Measurements from ENCODE around the gene LBR. TPM values are rescaled to one million over a fixed set of nuclear protein-coding genes. Genes with fewer than 3 reads are reported as not detected.

The LBR gene
- total RNA-seq, 2 donors from 2014 or later = 49.8 to 72.3 TPM

DNA sequence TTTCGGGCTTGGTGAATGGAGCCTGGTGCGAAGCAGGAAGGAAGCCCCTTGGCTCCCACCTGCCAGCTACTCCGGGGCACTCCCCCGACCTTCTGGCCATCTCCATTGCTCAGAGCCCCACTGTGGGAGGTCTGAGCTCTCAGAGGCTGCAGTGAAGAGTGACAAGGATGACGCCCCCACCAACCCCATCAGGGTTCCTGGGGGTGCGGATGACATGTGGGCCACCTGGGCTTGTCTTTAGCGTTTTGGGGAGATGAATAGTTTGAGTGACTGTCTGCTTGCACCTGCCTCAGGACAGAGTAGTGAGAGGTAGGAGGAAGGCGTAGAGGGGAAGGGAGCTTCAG lies 43.2 kb upstream of the LBR start:
- Histone ChIP-seq H3K4me1 (ENCODE audit: control insufficient read depth, insufficient read depth, low read length) (no peaks in the 10 kb centered on the region), H3K9me3 (ENCODE audit: control insufficient read depth, low read length) (no peaks in the 10 kb centered on the region), H3K36me3 (ENCODE audit: control insufficient read depth, insufficient read depth, low read length) (no peaks in the 10 kb centered on the region), H3K9ac (ENCODE audit: extremely low read depth, low read length, poor library complexity, severe bottlenecking) (no peak overlapping the region), H3K27ac (ENCODE audit: low read depth, low read length) (no peak overlapping the region), H3K4me3 (ENCODE audit: low read length) (no peak overlapping the region), H3K27me3 (ENCODE audit: control insufficient read depth, insufficient read depth, low read length, poor library complexity, severe bottlenecking) (no peaks in the 10 kb centered on the region)
- no peak for DNase-seq
- WGBS, 2 experiments (ENCODE audit: insufficient coverage in 1 of 2, insufficient read length in 1 of 2) = 80 to 93% methylated on average over 5 to 8 of the region's 8 CpGs
- H3K4me1 Mint-ChIP-seq = peaks cover 4% of the 10 kb centered on the region
- H3K36me3 Mint-ChIP-seq (ENCODE audit: low read depth) = no peaks in the 10 kb centered on the region
- no peak overlapping the region for H3K27ac Mint-ChIP-seq
- H3K27me3 Mint-ChIP-seq (ENCODE audit: insufficient read depth) = peaks cover 10% of the 10 kb centered on the region
- H3K9me3 Mint-ChIP-seq = no peaks in the 10 kb centered on the region
- H3K4me3 Mint-ChIP-seq = no peak overlapping the region
- TF ChIP-seq, protein P1, sequence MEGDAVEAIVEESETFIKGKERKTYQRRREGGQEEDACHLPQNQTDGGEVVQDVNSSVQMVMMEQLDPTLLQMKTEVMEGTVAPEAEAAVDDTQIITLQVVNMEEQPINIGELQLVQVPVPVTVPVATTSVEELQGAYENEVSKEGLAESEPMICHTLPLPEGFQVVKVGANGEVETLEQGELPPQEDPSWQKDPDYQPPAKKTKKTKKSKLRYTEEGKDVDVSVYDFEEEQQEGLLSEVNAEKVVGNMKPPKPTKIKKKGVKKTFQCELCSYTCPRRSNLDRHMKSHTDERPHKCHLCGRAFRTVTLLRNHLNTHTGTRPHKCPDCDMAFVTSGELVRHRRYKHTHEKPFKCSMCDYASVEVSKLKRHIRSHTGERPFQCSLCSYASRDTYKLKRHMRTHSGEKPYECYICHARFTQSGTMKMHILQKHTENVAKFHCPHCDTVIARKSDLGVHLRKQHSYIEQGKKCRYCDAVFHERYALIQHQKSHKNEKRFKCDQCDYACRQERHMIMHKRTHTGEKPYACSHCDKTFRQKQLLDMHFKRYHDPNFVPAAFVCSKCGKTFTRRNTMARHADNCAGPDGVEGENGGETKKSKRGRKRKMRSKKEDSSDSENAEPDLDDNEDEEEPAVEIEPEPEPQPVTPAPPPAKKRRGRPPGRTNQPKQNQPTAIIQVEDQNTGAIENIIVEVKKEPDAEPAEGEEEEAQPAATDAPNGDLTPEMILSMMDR (conservative IDR thresholded peaks at IDR 0.05) = no peak

DNA sequence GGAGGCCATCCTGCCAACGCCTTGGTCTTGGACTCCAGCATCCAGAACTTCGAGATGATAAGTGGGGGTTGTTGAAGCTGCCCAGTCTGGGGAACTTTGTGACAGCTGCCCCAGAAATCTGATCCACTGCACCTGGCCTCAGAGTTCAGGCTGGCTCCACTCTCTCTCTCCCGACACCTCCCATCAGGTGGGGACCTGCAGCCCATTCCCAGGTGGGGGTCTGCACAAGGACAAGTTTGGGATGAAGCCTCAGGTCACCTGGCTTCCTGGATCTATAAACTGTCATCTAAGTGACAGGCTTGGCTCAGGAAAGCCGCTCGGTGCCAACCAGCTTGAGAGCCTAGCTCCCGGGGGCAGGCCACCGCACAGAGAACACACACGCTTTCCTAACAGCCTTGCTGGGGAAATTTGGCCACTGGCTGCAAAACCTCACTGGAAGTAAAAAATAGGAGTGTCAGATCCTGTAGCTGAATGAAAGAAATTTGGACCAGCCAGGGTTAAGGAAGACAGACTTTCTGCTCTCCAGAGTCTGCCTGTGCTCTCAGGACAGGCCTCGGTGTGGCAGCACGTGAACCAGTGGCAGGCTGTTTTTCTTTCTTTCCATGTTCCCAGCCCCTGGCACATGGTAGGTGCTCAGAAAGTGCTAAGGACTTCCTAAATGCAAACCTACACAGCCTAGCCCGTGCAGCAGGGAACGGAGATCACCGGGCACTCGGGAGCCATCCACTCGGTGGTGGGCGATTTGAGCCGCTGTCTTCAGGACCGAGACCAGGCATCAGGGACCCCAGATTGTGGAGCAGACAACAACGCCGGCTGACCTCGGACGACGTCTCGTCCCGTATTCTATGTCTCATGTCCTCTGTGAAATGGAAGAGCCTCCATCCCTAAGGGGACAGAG lies 42.6 kb upstream of the LBR start:
- peak; percentile 47 for DNase-seq
- peaks cover 5% of the 10 kb centered on the region for H3K4me1 Mint-ChIP-seq
- peaks cover 10% of the 10 kb centered on the region for H3K27me3 Mint-ChIP-seq (ENCODE audit: insufficient read depth)
- H3K27me3 ChIP-seq (ENCODE audit: control insufficient read depth, insufficient read depth, low read length, poor library complexity, severe bottlenecking) = no peaks in the 10 kb centered on the region
- peaks cover 2% of the 10 kb centered on the region for H3K4me1 ChIP-seq (ENCODE audit: control insufficient read depth, insufficient read depth, low read length)
- TF ChIP-seq, protein P1 (conservative IDR thresholded peaks at IDR 0.05) = no peak
- H3K36me3 Mint-ChIP-seq (ENCODE audit: low read depth) = no peaks in the 10 kb centered on the region
- H3K4me3 Mint-ChIP-seq = no peak overlapping the region
- WGBS, 2 experiments (ENCODE audit: insufficient coverage in 1 of 2, insufficient read length in 1 of 2) = 83 to 89% methylated on average over 22 to 25 of the region's 25 CpGs
- H3K27ac ChIP-seq (ENCODE audit: low read depth, low read length) = no peak overlapping the region
- no peaks in the 10 kb centered on the region for H3K36me3 ChIP-seq (ENCODE audit: control insufficient read depth, insufficient read depth, low read length)
- no peaks in the 10 kb centered on the region for H3K9me3 ChIP-seq (ENCODE audit: control insufficient read depth, low read length)
- H3K9me3 Mint-ChIP-seq = no peaks in the 10 kb centered on the region
- H3K4me3 ChIP-seq (ENCODE audit: low read length) = no peak overlapping the region
- H3K9ac ChIP-seq (ENCODE audit: extremely low read depth, low read length, poor library complexity, severe bottlenecking) = no peak overlapping the region
- H3K27ac Mint-ChIP-seq = no peak overlapping the region

DNA sequence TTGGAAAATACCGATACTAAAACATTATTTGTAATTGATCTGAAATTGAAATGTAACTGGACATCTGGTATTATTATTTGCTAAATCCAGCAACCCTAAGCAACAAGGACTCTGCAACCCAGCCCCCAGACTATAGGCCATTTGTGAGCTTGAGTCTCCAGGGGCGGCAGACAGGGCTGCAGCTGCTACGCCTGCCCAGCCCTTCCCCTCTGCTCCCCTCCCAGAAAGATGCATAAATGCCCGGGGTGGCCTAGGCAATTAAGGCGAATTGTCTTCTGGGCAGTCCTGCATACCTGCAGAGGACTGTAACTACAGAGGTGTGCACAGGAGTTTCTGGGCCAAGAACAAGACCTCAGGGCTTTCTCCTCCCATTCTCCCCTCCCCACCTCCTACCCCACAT lies 41.2 kb upstream of the LBR start:
- no peaks in the 10 kb centered on the region for H3K9me3 ChIP-seq (ENCODE audit: control insufficient read depth, low read length)
- H3K36me3 Mint-ChIP-seq (ENCODE audit: low read depth) = no peaks in the 10 kb centered on the region
- H3K4me1 ChIP-seq (ENCODE audit: control insufficient read depth, insufficient read depth, low read length) = peaks cover 12% of the 10 kb centered on the region
- no peaks in the 10 kb centered on the region for H3K27me3 ChIP-seq (ENCODE audit: control insufficient read depth, insufficient read depth, low read length, poor library complexity, severe bottlenecking)
- peaks cover 10% of the 10 kb centered on the region for H3K4me1 Mint-ChIP-seq
- H3K27ac Mint-ChIP-seq = no peak overlapping the region
- WGBS, 2 experiments (ENCODE audit: insufficient coverage in 1 of 2, insufficient read length in 1 of 2) = 91 to 97% methylated on average over 5 of the region's 5 CpGs
- no peak overlapping the region for H3K4me3 Mint-ChIP-seq
- H3K9me3 Mint-ChIP-seq = no peaks in the 10 kb centered on the region
- TF ChIP-seq, protein P1 (conservative IDR thresholded peaks at IDR 0.05) = no peak
- no peak overlapping the region for H3K9ac ChIP-seq (ENCODE audit: extremely low read depth, low read length, poor library complexity, severe bottlenecking)
- no peak overlapping the region for H3K27ac ChIP-seq (ENCODE audit: low read depth, low read length)
- H3K36me3 ChIP-seq (ENCODE audit: control insufficient read depth, insufficient read depth, low read length) = no peaks in the 10 kb centered on the region
- no peak overlapping the region for H3K4me3 ChIP-seq (ENCODE audit: low read length)
- DNase-seq = peak; percentile 37
- H3K27me3 Mint-ChIP-seq (ENCODE audit: insufficient read depth) = peaks cover 4% of the 10 kb centered on the region

Data from endodermal cell (in vitro differentiated cells).